ENCODE data around the gene FLRT3.

The FLRT3 gene

DNA sequence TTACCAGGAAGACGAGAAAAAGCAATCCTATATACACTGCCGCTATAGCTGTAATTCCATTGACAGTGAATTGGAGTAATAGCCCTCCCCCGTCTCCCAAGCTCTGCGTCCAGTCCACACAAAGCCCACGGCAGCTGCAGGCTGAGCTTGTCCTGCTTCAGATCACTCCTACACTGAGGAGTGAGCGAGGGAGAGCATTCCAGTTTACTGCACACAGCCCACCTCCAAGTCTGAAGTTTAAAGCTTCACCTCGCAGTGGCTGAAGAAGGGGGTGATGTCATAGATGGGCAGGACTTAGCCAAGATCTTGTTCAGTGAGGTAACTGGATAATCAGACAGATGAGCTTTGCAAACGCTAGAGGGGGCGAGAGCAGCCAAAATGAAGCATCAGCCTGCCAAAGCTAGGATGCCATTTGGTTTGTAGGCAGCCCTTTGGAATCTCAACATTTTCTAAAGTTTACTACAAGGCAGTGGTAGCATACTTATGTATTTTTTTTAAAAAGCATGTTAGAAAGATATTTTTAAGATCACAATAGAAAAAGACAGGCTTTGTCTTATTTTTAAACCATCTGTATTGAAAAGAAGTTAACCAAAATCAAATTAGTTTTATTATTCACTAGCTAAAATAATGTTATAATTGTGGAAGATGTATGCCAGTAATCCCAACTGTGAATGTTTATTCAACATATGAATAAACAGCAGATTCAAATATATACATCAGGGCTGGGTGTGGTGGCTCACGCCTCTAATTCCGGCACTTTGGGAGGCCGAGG is at the start of gene FLRT3:
FLRT3 (minus strand) TSS at position 213 of the 772 bp plus-strand sequence. CDS start 10,106 bp downstream, outside the sequence.
- peak; percentile 41 for DNase-seq

- DNase-seq, result no peak
Observed at GRCh38 chr20:14386726-14387125, 49.3 kb upstream of the FLRT3 start.

- no peak for DNase-seq
Observed at GRCh38 chr20:14385176-14385740, 47.8 kb upstream of the FLRT3 start.

DNA sequence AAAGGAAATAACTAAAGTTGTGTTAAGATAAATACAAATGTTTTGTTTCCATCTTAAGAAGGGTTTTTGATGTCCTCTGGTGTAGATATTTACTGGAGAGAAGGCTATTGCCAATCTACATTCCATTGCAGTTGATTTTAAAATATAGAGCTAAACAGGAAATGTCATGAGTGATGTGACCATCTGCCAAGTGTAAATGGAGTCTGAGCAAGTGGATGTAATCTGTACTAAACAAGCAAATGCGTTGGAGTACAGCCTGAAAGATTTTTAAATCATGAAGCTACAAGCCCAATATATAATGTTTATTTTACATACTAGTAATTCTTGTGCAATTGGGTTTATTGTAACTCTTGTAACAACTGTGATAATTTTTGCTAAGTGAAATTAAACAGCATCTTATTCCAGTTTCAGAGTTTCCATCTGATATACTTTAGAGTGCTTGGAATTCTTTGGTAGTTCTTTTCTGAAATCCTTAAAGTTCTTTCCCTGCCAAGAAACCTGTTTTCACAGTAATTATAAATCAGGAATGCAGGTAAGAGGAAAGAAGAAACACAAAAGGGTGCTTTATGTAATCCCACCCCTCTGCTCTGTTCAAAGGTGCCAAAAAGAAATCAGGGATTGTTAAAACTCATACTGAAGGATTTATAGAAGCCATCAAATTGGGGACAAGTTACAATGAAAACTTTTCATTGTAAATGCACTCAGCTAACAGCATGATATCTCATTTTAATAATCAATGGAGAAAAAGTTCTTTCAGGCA is 47.2 kb upstream of the FLRT3 start:
- no peak for DNase-seq

- DNase-seq, result no peak
Observed at GRCh38 chr20:14383335-14383734, 45.9 kb upstream of the FLRT3 start.

DNA sequence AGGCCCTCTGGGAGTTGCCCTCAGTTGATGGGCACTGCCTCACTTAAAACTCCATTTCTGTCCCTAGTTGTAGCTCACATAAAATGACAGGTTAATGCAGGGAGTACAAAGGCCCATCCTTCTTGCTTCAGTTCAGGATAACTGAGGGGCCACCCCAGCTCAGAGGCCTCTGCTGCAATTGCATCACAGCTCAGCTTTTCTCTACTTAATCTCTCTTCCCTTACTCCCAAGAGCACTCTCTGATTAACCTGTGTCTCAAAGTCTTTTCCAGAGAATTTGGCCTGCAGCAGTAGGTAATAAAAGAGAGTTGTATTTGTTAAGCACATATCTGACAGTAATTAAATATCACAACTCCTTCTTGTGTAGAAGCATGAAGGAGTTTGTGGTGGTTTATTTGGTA is 40.9 kb upstream of the FLRT3 start:
- DNase-seq, result no peak

- DNase-seq, result no peak
Observed at GRCh38 chr20:14375416-14375985, 38.1 kb upstream of the FLRT3 start.

DNA sequence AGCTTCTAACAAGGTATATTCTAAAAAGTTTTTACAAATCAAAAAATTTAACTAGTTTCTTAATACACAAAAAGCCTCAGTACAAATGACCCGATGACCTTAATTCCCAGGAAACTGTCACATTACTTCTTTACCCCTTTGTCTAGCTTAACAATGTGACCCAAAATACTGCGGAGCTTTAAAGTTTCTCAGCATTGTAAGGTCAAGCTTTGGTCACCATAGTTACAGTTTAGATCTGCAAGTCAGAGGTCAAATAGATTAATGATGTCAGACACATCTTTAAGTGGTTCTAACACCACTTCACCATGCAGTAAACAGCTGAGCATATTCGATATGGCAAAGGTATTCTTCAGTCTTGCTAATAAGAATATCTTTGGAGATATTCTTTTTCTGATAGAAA is 36.8 kb upstream of the FLRT3 start:
- no peak for DNase-seq

DNA sequence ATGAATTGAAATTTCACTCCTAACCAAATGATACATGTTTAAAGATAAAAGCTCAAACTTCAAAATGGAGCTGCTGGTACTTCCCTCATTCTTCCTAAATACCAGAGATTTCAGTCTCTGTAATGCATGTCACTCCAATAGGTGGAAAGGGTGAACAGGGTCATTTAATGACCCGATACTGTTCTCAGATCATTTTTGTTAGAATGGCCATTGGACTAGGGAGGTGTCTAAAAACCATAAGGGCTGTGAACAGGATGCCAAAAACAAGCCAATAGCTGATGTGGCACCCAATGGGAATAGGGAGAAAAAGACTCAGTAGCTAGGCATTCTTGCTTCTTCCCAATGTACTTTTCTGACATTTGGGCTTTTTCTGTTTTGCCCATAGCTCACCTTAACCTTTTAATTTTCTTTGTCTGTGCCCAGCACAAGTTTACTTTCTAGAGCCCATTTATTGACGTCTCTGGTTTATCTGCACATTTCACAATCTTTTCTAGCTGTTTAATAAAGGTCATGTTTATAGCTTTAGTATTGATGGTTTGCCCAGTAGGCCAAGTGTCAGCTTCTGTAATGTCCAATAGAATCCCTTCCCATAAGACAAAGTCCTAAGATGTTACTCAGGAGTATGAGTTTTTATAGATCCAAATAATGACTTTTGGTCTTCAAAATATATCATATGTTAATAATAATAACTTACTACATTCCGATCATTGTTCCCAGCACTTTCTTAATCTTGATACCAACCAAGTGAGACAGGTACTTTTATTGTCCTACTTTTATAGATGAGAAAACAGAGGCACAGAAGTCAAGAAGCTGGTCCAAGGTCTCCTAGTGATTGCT is 24.3 kb upstream of the FLRT3 start:
- no peak for DNase-seq

DNA sequence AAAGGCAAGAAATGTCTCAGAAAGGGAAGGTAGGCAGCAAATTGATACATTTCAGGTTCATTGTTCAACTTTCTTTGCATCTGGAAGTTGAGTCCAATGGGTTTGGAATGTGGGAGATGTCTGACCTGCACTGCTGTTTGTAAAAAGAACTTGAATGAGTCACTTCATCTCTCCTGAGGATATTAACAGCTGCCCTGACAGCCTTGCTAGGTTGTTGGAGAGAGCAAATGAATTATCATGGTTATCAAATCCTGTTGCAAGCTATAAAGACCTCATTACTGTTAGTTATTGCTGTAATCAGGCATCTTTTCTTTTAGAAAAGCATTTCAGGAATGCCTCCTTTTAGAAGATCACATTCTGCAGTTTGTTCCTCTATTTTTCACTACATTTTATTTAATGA is 23.0 kb upstream of the FLRT3 start:
- DNase-seq, result no peak

DNA sequence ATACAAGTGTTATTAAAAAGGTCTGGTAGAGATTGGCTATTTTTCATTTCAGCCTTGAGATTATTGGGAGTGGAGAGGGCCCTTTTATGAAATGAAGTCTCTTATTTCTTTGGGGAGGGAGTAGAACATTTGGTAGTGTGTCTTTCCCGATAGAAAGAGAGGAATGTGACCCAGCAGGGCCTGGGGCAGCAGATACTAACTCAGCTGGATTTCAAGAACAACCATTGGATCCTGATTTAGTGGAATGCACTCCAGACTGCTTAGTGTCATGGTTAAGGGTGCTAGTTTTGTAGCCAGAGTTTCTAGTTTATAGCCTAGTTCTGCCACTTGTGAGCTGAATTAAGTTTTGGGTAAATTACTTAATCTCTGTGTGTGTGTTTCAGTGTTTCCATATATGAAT is 18.4 kb upstream of the FLRT3 start:
- no peak for DNase-seq

GRCh38 chr20:14344746-14345145 is 7.3 kb upstream of the FLRT3 start:
- no peak for DNase-seq

DNA sequence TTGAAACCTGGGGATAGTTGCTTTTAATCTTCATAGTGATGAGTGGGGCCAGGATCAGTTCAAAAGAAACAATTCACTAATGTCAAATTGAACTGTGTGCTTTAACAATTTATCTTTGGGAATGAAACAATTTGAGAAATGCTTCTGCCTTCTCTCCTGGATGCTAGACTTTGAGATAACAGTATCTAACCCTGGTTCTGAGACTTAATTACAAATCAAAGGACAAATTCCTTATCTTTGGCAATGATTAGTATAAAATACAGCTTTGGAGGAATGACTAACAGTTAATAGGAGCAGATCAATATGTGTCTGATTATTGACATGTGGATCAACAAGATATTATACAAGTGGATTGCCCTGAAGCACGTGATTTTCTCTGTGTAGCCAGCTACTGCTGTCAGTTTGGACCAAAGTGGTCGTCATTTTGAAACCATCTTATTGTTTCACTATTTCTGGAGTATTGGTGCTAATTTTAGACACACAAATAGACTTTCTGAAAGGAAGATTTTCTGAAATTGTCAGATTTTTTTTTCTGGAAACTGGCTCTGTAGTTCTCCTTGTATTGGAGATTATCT is 6.2 kb upstream of the FLRT3 start:
- DNase-seq, result no peak

DNA sequence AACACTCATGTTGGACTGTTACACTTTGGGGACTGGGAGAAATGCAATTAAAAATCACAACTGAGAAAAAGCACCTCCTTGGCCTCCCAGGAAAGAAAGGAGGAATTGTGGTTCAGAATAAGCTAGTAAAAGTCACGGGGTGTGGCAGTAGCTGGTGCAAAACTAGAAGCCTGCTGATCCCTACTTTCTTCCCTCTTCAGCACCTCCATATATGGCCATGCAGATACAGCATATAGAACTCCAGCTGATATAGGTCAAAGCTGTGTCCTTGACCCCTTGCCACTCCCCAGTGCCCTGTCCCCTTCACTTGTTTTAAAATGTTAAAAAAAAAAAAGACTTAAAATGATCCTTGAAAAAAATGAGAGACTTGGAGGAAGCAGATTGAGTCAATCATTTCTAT is 5.5 kb upstream of the FLRT3 start:
- no peak for DNase-seq

DNA sequence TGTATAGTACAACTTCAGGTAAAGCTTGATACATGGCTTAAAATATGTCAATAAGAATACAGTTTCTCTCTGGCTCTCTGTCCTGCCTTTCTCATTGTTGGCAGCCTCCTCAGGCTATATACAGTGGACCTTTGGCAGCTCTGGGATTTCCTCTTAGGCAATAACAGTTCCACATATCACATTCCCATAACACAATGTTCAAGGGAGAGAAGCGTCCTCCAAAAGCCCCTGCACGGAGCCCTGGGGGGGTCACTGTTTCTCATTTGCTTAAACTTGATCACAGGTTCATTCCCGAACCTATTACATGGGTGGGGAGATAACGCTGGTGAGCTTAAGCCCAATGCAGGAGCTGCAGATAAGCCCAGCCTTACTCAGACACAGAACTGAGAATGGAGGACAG is 4.4 kb upstream of the FLRT3 start:
- DNase-seq, result no peak

- DNase-seq, result no peak
Observed at GRCh38 chr20:14336686-14337085, 726 bp downstream of the FLRT3 start.

- DNase-seq, result no peak
Observed at GRCh38 chr20:14335052-14335451, 2.4 kb downstream of the FLRT3 start.

GRCh38 chr20:14334306-14334930 is 3.0 kb downstream of the FLRT3 start:
- no peak for DNase-seq

DNA sequence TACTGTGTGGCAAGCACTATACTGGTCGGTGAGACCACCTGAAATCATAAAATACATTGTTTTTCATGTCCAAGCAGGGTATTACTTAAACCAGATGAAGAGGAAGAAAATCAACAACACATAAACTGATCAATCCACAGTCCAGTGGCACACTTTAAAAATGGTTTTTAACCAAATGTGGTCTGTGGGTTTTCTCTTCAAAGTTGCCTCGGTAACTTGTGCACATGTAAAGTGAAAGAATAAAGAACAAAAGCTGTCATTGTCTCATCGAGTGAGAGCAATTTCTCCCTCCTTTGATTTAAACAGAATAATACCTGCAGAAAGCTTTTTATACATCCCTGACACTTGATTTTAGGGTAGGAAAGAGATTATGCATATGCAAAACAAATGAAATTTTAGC is 3.7 kb downstream of the FLRT3 start:
- no peak for DNase-seq

DNA sequence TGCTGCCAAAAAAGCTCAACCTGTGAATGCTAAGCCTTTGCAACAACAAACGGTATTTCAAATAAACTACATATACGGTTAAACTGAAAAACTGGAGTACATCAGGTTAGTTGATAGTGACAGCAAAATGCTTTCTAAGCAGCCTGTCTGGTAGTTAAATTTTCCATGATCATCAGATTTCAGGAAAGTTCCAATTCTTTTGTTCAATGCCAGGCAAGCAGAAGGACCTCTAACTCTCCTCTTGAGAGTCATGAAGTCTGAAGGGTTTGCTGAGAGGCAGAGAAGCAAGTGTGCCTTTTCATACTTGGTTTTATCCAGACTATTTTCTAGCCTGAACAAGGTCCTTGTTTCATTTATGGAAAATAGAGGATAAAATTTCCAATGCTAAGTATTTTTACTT is 4.5 kb downstream of the FLRT3 start:
- DNase-seq, result no peak

DNA sequence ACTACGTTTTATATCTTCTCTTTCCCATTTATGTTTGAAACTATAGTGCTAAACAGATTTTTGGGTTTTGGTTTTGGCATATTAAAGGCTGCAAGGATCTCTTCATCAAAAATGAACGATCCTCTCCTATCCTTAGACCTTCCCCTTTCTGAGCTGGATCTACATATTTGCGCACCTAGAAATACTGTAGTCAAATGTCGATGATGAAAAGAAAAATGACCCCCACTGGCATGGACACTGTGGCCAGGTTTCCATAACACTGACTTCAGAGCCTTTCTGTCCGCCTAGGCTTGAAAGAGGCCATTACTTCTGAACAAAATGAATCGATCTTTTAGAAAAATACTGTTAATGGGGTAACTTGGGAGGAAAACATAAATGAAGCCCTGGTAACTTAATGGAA is 5.8 kb downstream of the FLRT3 start:
- DNase-seq, result no peak

DNA sequence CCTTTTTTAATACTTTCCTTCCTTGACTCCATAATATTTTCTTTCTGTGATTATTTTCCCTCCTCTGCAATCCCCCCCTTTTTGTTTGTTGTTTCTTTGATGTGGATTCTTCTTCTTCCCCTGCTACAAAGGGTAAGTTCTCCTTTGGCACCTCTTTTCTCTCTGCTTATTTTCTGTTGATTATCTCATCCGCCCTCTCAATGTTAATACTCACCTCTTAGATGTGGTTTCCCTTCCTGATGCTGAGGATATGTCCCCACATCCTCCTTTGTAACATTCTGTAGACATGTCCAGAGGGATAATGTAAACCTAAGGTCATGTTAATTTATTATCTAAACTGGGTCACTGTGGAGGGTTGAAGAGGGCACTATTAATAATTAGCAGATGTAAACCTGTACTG is 17.7 kb downstream of the FLRT3 start:
- no peak for DNase-seq
